ENCODE results near the gene ABCC4.

ABCC4 gene

GRCh38 chr13:95156208-95156607 is 145.0 kb downstream of the ABCC4 start:
- H3K79me2 ChIP-seq (ENCODE audit: control insufficient read depth, low read length), result no peaks in the 10 kb centered on the region
- 0 out of 2 replicates have a peak, but pooled peaks cover 6% of the 10 kb centered on the region for H3K36me3 ChIP-seq (ENCODE audit: control insufficient read depth, low read length)
- H3K4me3 ChIP-seq (ENCODE audit: low read length), result no peak overlapping the region
- no peaks in the 10 kb centered on the region for H3F3A ChIP-seq (ENCODE audit: control insufficient read depth, insufficient read depth)
- H3K9me2 ChIP-seq (replicated peaks; ENCODE audit: control insufficient read depth, low read length), result no peaks in the 10 kb centered on the region
- H4K20me1 ChIP-seq (ENCODE audit: control insufficient read depth, insufficient read depth, low read depth, low read length), result no peaks in the 10 kb centered on the region
- no peak overlapping the region for H3K4me2 ChIP-seq (ENCODE audit: low read length)
- H3K9me3 ChIP-seq (ENCODE audit: control insufficient read depth, insufficient read depth, low read length), result no peaks in the 10 kb centered on the region
- H3K27ac ChIP-seq (ENCODE audit: low read depth, low read length), result no peak overlapping the region
- H3K4me1 ChIP-seq (ENCODE audit: control insufficient read depth, low read length), result no peaks in the 10 kb centered on the region
- no peak for TF ChIP-seq CTCF (IDR thresholded peaks at IDR 0.05; ENCODE audit: low read depth, low read length, poor library complexity, severe bottlenecking)
- TF ChIP-seq EZH2phosphoT487 (IDR thresholded peaks at IDR 0.05; ENCODE audit: borderline replicate concordance, low read length), result no peak
- H3K27me3 ChIP-seq (ENCODE audit: control insufficient read depth, low read length), result no peaks in the 10 kb centered on the region

- Histone ChIP-seq H3K4me2 (ENCODE audit: low read length) (no peak overlapping the region), H3K27ac (ENCODE audit: low read depth, low read length) (no peak overlapping the region), H3K27me3 (ENCODE audit: control insufficient read depth, low read length) (no peaks in the 10 kb centered on the region), H3K4me1 (ENCODE audit: control insufficient read depth, low read length) (no peaks in the 10 kb centered on the region), H3K4me3 (ENCODE audit: low read length) (no peak overlapping the region), H3K9me3 (ENCODE audit: control insufficient read depth, insufficient read depth, low read length) (no peaks in the 10 kb centered on the region), H3K79me2 (ENCODE audit: control insufficient read depth, low read length) (no peaks in the 10 kb centered on the region), H3F3A (ENCODE audit: control insufficient read depth, insufficient read depth) (no peaks in the 10 kb centered on the region), H3K36me3 (ENCODE audit: control insufficient read depth, low read length) (0 out of 2 replicates have a peak, but pooled peaks cover 6% of the 10 kb centered on the region), H3K9me2 (replicated peaks; ENCODE audit: control insufficient read depth, low read length) (no peaks in the 10 kb centered on the region), H4K20me1 (ENCODE audit: control insufficient read depth, insufficient read depth, low read depth, low read length) (no peaks in the 10 kb centered on the region)
- TF ChIP-seq CTCF (IDR thresholded peaks at IDR 0.05; ENCODE audit: low read depth, low read length, poor library complexity, severe bottlenecking), result no peak
- TF ChIP-seq EZH2phosphoT487 (IDR thresholded peaks at IDR 0.05; ENCODE audit: borderline replicate concordance, low read length), result no peak
These were observed 145.7 kb downstream of the ABCC4 start for GRCh38 chr13:95155504-95155903.

- no peak overlapping the region for H3K4me2 ChIP-seq (ENCODE audit: low read length)
- no peaks in the 10 kb centered on the region for H4K20me1 ChIP-seq (ENCODE audit: control insufficient read depth, insufficient read depth, low read depth, low read length)
- H3K27me3 ChIP-seq (ENCODE audit: control insufficient read depth, low read length), result no peaks in the 10 kb centered on the region
- H3K36me3 ChIP-seq (ENCODE audit: control insufficient read depth, low read length), result 0 out of 2 replicates have a peak, but pooled peaks cover 6% of the 10 kb centered on the region
- H3K9me2 ChIP-seq (replicated peaks; ENCODE audit: control insufficient read depth, low read length), result no peaks in the 10 kb centered on the region
- TF ChIP-seq CTCF (IDR thresholded peaks at IDR 0.05; ENCODE audit: low read depth, low read length, poor library complexity, severe bottlenecking) (no peak), EZH2phosphoT487 (IDR thresholded peaks at IDR 0.05; ENCODE audit: borderline replicate concordance, low read length) (no peak)
- H3K9me3 ChIP-seq (ENCODE audit: control insufficient read depth, insufficient read depth, low read length), result no peaks in the 10 kb centered on the region
- no peak overlapping the region for H3K4me3 ChIP-seq (ENCODE audit: low read length)
- no peaks in the 10 kb centered on the region for H3F3A ChIP-seq (ENCODE audit: control insufficient read depth, insufficient read depth)
- no peaks in the 10 kb centered on the region for H3K4me1 ChIP-seq (ENCODE audit: control insufficient read depth, low read length)
- H3K79me2 ChIP-seq (ENCODE audit: control insufficient read depth, low read length), result no peaks in the 10 kb centered on the region
- no peak overlapping the region for H3K27ac ChIP-seq (ENCODE audit: low read depth, low read length)
These were observed 146.2 kb downstream of the ABCC4 start for GRCh38 chr13:95155093-95155492.
